NCI-H2196 treated with DMSO at 0.1 percent for 48 hours (cell line): ENCODE measurements around the gene LDLRAD2.
"Not testable (repeated sequence)": the region's sequence is repeated elsewhere in the genome, so short reads cannot be mapped to it uniquely, and the experiment has no call there.

ENCODE experiments used
- DNase-seq: peaks from one replicate; lab custom pipeline; 2025; ENCODE audit not compliant: unreplicated experiment; lab: John Stamatoyannopoulos, UW

Gene LDLRAD2

DNA sequence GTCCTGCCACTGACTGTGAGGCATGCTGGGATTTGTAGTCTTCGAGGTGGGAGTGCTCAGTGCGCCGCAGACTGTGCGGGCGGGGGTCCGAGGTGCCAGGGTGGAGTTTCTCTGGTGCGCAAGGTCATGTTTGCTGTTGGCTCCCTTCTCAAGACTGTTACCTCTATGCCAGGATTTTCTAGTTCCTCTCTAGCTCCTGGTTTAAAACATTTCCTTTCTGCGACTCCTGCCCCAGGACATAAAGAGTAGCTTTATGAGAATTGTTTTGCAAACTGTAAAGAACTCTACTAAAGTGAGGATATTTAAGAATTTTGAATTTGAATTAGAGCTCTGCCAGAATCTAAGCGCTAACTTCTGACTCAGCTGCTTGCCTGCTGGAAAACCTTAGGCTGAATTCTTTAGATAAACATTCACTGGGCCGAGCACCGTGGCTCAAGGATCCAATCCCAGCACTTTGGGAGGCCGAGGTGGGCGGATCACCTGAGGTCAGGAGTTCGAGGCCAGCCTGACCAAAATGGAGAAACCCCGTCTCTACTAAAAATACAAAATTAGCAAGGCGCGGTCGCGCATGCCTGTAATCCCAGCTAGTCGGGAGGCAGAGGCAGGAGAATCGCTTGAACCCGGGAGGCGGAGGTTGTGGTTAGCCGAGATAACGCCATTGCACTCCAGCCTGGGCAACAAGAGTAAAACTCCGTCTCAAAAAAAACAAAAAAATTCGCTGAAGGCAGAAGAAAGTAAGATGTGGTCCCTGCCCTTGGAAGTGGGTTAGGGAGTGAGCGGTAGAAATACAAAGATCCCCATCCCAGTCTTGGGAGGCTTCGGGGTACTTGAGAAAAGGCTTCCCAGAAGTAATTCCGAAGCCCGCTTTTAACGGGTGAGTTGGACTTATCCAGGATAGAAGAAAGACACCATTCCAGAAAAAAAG, 28.1 kb upstream of the LDLRAD2 start:
- DNase-seq, result peak; percentile 94

DNA sequence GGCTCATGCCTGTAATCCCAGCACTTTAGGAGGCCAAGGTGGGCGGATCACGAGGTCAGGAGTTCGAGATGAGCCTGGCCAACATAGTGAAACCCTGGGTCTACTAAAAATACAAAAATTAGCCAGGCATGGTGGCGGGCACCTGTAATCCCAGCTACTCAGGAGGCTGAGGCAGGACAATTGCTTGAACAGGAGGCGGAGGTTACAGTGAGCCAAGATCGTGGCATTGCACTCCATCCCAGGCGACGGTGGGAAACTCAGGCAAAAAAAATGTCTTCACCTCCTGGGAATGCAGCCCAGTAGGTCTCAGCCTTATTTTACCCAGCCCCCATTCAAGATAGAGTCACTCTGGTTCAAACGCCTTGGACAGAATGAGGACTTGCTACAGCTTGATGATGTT, 26.3 kb upstream of the LDLRAD2 start:
- not testable (repeated sequence) for DNase-seq

DNA sequence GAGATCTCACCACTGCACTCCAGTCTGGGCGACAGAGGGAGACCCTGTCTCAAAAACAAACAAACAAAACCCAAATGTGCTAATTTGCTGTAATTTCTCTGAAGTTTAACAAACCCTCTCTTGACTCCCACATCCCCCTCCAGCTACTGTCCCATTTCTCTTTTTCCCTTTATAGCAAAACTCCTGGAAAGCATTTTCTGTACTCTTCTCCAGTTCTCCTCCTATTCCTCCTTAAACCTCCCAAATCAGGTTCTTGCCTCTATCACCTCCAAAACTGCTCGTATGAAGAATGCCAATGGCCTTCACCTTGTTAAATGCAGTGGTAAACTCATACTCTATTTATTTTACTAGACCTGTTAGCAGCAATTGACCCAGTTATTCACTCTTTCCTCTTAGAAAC, 25.4 kb upstream of the LDLRAD2 start:
- DNase-seq, result no peak

DNA sequence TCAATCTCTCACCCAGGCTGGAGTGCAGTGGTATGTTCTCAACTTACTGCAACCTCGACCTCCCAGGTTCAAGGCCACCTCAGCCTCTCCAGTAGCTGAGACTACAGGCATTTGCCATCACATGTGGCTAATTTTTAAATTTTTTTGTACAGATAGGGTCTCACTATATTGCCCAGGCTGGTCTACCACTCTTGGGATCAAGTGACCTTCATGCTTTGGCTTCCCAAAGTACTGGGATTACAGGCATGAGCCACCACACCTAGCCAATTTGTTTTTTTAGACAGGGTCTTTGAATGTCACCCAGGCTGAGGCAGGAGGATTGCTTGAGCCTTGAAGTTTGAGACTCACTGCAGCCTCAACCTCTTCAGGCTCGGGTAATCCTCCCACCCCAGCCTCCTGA, 19.0 kb upstream of the LDLRAD2 start:
- DNase-seq, result no peak

DNA sequence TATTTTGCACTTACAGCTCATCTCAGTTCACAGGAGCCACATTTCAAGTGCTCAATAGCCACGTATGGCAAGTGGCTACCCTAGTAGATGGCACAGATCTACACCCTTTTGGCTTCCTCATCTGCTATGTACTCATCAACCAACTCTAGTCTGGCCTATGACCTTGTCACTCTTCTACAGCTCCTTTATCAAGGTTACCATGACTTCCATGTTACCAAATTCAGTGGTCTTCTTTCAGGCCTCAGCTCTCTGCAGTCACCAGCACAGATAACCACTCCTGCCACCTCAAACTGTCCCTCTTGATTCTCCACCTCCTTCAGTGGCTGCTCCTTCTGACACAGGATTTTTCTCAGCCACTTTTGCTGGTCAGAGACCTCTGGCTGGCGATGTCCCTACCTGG, 17.4 kb upstream of the LDLRAD2 start:
- no peak for DNase-seq

DNA sequence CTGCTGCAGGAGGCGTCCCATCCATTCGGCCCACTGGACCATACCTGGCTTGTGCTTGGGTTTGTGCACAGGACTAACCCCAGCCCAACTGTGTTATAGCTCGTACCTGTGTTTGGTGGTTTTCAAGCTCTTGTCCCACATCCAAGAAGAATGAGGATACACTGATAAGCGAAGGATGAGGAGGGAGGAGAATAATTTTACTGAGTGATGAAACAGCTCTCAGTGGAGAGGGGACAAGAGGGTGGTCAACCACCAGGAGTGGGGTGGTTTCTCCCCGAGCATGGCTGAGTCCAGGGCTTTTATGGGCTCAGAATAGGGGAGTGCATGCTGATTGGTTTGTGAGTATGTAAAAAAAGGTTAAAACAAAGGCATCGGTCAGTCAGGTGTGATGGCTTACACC, 17.0 kb upstream of the LDLRAD2 start:
- DNase-seq, result no peak

DNA sequence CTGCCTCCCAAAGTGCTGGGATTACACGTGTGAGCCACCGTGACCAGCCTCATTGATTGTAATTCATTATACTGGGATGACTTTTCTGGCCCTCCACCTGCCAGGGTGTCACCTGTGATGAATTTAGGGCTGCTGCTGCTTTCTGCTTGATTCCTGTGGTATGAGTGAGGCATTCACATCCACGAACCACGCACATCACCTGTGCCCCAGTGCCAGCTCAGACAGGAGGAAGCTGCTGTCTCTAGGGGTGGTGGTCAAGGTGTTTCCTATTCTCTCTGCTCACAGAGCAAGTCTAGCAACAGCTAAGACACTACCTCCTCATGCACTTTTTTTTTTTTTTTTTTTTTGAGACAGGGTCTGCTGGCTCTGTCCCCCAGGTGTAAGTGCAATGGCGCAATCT, 12.3 kb upstream of the LDLRAD2 start:
- no peak for DNase-seq

DNA sequence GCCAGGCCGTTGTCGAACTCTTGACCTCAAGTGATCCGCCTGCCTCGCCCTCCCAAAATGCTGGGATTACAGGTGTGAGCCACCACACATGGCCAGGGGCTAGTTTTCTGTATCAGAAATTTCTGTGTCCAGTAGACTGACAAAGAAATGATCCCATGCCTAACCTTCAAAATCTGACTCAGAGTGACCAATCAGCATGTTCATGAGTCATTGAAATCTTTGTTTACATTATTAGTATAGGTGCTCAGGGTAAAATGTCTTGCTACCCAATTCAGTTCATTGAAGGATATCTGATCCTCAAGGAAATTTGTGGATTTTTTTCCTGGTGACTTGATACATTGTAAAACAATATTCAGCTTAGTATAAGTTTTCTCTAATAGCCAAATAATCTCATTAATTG, 11.0 kb upstream of the LDLRAD2 start:
- no peak for DNase-seq

DNA sequence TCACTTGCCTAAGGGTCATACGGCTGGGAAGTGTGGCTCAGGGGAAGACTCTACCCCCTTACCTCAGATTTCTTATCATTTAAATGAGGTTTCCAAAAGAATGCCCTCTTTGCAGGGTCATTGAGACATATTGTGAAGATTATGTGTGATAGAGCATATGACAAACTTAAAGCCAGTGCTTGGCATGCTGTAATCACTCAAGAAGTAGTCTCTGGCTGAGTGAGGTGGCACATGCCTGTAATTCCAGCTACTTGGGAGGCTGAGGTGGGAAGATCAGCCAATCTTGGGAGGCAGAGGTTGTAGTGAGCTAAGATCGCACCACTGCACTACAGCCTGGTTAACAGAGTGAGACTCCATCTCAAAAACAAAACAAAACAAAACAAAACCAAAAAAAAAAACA, 7.5 kb upstream of the LDLRAD2 start:
- DNase-seq, result no peak

DNA sequence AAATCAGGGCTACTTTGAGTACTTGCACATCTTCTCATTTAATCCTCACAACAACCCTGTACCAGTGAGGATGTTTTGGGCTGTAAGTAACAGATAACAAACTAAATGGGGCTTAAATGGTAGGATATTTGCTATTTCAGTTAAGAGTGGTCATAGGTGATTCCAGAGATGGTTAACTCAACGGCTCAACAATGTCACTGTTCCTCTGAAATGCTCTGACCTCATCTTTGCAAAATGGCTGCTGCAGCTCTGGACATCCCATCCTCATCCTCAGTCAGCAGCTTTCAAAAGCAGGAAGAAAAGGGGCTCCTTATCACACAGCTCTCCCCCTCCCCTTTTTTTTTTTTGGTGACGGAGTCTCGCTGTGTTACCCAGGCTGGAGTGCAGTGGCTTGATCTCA, 1.5 kb downstream of the LDLRAD2 start:
- DNase-seq, result no peak

DNA sequence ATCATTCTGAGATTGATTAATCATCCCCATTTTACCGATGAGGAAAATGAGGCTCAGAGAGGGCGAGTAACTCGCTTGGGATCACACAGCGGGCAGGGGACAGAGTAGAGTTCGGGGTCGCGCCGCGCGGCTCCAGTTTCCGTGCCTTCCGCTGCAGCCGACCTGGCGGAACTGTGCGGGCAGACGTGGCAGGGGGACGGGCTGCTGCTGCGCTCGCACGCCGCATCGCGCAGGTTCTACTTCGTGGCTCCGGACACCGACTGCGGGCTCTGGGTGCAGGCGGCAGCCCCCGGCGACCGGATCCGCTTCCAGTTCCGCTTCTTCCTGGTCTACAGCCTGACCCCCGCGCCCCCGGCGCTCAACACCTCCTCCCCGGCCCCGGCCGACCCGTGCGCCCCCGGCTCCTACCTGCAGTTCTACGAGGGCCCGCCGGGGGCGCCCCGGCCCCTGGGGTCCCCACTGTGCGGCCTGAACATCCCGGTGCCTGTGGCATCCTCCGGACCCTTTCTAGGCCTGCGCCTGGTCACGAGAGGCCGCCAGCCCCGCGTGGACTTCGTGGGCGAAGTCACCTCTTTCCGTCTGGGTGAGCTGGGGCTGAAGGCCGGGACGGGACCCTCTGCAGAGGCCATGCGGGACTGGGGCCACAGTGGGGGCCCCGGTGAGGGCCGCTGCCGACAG, 2.3 kb downstream of the LDLRAD2 start:
- no peak for DNase-seq

DNA sequence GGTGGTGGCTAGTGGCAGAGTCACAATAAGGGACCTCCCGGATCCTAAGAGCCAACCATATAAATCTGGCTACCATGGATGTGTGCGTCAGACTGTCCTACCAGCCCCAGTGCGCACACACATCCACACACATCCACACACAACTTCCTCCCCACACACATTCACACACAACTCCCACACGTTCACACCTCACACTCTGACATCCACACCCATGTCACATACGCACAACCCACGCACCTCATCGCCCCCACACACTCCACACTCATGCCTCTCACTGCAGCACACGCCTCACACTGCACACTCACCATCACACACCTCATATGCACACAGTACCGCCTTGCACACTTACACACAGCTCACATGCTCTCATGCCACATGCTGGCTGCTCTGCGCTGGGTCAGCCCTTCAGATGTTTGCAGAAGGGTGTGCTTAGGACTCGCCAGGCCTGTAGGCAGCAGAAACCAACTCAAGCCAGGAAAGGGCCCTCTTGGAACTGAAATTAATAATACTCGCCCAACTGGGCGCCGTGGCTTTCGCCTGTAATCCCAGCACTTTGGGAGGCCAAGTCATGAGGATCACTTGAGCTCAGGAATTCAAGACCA, 3.0 kb downstream of the LDLRAD2 start:
- no peak for DNase-seq

DNA sequence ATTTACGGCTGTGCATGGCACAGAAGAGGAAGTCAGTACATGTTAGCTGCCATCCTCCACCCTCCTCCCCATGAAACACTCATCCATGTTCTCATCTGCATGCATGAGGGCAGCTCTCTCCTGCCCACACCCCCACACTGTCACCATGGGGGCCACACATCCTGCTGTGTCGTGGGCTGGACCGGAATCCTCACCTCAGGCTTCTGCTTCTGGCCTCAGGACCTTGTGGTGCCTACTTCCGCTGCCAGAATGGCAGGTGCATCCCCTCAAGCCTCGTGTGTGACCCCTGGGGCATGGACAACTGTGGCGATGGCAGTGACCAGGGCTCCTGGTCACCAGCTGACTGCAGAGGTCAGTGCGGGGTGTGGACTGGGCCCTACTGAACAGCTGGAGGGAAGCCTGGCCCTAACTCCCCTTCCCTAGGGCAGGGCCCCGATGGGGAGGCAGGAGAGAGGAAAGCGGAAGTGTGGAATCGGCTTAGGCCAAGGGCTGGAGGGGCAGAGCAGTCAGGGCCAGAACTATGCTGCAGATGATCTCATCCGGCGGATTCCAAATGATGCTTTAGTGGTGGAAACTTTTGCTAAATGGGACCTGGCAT, 3.8 kb downstream of the LDLRAD2 start:
- DNase-seq, result no peak

DNA sequence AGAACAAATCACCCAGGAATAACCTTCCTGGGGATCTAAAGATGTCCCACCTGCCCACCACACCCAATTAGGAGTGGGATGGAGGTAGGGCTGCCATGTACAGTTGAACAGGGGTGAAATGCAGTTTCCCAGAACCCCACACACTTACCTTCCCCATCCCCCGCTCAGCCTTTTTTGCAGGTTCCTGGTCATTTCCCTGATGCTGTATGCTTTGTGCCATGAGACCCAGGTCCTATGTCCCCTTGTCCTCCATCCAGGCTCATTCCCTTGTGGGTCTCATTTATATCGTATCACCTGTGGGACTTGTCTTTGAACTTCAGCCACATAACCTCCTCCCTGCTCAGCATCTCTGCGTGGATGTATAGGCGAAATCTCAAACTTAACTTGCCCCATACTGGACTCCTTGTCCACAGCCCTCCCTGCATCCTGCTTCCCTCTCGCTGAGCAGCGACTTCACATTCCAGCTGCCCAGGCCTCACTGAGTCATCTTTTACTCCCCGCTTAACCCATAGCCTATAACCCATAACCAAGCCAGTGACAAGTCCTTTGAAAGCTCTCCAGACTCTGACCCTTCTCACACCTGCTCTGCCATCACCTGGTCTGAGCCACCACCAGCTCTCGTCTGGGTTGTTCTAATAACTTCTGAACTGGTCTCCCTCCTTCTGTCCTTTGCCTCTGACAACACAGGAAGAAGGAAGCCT, 4.7 kb downstream of the LDLRAD2 start:
- DNase-seq, result no peak

DNA sequence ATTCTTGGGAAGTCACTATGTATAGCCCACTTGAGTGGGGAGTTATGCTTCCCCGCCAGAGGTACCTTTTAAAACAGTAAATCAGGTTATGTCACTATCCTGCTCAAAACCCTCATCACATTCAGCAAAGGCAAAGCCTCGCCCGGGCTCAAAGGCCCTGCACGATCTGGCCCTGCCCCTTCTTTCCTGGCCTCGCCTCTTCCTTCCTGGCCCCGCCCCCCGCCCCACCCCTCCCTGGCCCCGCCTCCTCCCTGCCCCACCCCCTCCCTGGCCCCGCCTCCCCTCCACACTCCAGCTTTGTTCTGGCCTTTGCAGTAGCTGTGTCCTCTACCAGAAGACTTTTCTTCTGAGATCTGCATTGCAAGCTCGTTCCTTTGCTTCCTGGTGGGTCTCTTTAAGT, 6.6 kb downstream of the LDLRAD2 start:
- DNase-seq, result no peak

DNA sequence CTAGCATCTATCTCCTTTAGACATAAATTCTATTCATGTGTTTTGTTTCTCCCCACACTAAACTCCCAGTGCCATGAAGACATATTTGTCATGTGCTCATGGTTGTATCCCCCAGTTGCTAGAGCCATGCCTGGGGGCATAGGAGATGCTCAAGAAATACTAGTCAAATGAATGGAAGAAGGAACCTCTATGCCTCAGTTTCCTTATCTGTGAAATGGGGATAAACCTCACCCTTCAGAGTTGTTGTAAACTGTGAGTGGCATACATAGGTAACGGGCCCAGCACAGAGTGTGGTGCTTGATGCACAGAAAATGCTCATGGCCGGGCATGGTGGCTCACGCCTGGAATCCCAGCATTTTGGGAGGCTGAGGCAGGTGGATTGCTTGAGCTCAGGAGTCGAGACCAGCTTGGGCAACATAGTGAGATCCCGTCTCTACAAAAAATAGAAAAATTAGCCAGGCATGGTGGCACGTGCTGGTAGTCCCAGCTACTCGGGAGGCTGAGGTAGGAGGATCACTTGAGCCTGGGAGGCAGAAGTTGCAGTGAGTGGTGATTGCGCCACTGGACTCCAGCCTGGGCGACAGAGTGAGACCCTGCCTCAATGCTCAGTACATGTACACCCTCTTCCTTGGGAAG, 8.7 kb downstream of the LDLRAD2 start:
- no peak for DNase-seq

DNA sequence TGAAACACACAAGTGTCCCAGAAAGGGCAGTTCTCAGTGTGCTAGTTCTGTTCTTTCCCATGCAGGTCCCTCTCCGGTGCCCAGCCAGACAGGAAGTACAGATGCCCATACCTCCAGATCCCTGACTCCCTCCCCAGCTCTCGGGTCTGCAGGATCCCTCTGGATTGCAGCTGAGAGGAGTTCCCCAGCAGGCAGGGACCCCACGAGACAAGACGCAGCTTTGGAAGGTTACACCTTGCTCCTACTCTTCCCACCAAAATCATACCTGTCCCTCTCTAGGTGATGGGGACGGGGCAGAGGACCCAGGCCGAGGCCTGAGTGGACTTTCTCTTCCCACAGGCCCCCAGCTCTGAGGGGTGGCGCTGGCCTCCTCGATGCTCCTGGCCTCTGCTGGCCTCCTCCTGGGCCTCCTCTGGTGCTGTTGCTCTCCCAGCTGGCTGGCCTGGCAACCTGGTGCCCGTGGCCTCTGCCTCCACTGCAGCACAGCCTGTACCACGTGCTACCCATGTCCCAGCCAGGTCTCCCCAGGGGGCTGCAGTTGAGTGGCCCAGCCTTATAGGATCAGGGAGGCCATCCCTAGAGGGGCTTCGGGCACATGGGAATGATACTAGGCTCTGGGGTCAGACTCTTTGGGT, 9.4 kb downstream of the LDLRAD2 start:
- DNase-seq, result no peak

DNA sequence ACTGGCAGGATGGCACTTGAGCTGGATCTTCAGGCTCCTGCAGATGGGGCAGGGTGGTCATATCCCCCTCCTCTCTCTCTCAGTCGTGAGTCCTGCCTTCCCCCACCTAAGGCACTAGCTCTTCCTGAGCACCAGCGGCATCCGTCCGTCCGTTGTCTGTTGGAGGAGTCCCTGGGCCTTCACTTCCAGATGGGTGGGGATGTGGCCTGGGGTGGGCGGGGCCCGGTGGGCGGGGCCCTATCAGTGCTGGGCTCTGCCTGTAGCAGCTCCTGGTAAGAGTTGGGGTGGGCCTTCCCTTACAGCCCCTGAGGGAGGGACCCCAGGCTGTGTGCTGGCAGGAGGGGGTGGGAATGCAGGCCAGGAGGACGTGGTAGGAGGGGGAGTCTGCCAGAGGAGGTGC, 10.3 kb downstream of the LDLRAD2 start:
- no peak for DNase-seq

DNA sequence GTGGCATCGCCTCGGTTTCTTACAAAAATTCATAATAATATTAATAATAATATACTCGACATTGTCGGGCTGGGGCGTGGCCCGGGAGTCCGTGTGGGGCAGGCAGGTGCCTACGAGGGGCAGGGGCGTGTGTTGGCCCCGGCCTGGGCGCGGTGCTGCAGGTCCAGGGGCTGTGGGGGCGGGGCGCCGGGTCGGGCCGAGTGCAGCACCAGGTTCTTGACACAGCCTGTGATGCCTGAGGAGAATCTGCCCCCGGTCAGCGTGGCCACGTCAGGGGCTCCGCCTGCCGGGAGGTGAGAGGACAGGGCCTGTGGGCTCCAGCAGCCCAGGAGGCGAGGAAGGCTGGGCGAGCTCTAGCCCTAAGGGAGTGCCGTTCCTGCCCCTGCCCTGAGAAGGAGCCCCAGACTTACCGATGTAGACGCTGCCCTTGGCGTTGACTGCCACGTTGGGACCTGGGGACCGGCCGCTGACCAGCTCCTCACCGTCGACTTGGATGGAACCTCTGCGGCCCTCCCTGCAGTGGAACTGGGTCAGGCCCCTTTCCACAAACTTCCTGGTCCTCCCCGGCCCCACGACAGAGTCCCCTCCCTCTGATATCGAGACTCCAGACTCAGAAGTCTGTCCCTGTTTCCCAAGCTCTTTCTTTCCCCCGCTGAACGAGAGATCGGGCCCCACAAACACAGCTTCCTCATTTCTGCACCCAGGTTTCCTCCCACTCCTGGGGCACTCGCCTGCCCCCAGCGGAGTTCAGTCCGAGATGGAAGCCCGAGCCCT, 11.3 kb downstream of the LDLRAD2 start:
- no peak for DNase-seq
